ENCODE results near the gene DPH6. TPM values are rescaled to one million over a fixed set of nuclear protein-coding genes. Genes with fewer than 3 reads are reported as not detected.
"Not testable (repeated sequence)": the region's sequence is repeated elsewhere in the genome, so short reads cannot be mapped to it uniquely, and the experiment has no call there.

The DPH6 gene
- polyA plus RNA-seq, 10 donors, result 12.7 to 18.8 (median 15.9) TPM

DNA sequence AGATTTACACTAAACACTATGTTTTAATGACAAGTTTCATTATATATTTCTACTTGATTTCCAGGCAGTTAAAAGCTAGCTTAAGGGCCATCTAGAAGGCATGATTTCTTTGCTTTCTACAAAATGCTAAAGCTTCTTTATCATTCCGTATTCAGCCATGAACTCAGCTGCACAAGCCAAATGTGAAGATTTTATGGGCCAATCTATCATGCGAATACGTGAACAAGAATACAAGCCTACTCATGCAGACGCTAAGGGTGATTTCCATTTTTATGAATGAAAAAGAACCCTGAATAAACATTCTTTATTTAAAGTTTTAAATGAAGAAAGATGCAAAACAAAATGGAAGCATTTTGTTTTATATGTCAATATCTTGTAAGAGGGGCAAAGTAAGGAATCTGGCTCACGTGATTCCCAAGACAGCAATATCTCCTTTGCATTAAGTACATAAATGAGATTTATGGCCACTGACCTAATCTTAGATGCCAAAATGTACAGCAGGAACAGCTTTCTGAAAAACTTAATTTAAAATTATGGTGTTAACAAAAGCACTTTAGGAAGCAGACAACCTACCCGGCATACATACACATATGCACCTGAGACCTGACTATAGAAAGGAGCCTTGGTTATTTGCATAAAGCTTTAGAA is 215.8 kb downstream of the DPH6 start:
- peak in 2 of 3 donors; percentile 10 to 59 for DNase-seq

GRCh38 chr15:35329521-35329961 is 216.4 kb downstream of the DPH6 start:
- peak; percentile 8 to 52 (median 30) for DNase-seq

DNA sequence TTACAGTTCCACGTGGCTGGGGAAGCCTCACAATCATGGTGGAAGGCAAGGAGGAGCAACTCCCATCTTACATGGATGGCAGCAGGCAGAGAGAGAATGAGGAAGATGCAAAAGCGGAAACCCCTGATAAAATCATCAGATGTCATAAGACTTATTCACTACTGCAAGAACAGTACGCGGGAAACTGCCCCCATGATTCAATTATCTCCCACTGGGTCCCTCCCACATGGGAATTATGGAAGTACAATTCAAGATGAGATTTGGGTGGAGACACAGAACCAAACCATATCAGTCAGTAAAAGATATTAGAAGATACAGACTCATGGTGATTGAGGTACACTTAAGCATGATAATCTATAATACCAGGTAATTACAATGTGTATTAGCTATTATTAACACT is 217.1 kb downstream of the DPH6 start:
- not testable (repeated sequence) for DNase-seq

DNA sequence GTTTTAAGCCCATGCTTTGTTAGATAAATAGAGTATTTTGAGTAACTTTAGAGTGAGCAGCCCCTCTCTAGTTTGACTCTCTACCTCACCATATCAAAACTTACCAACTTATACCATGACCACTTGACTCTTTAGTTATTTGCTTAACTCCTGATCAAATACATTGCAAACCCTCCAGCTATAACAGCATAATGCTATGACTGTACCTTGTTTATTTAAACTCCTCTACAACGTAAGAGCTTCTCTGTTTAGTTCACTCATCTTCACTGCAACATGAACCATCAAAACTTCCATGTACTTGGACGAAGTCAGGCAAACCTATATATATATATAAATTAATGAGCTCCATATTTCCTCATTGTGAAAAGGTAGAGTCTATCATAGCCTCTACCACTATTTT is 218.2 kb downstream of the DPH6 start:
- DNase-seq, result no peak

DNA sequence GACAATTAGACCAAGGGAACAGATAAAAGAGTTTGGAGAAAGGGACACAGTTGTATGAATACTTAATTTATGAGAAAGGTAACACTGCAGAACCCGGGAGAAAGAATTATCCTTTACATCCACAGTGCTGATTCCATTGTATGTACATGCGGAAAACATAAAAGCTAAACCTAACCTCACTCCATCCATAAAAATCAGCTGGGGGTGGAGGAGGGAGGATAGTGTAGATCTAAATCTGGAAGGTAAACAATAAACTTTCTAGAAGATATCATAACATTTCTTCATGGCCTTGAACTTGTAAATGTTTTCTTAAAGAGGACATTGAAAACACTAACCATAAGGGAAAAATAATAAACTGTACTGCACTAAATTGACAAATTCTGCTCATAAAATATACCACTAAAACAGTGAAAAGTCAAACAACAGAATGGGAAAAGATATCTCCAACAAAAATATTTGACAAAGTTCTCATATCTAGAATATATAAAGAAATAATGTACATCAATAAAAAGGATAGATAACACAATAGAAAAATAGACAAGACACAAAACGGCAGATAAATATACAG is 220.5 kb downstream of the DPH6 start:
- DNase-seq, result no peak

DNA sequence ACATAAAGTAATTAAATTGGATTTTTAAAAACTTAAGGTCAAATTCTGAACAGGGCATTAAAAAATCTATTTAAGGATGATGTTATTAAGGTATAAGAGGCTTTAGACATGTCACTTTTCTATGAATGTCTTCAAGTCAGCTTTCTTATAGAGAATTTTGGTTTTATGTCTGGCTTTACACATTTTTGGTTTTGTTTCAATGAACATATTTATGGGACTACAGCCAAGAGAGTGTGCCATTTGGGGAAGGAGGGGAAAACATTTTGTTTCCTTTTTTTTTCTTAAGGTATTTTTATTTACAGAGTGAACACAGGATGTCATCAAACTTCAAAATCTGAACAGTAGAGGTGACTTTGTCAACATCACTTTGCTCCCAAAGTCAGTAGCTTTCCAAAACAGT is 222.8 kb downstream of the DPH6 start:
- DNase-seq, result no peak

DNA sequence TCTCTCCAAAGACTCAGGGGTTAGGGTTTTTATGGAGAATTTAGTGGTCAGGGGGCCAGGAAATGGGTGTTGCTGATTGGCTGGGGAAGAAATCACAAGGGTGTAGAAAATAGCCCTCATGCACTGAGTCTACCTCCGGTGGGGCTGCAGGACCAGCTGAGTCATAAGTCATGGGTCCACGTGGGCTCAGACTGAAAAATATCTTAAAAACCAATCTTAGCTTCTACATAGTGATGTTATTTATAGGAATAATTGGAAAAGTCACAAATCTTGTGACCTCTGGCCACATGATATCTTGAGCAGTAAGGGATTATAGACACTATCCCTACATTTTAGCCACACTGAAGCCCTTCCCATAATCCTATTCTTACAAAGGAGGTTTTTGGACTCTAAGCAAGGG is 224.0 kb downstream of the DPH6 start:
- DNase-seq, result no peak

- DNase-seq, result no peak
Measured at GRCh38 chr15:35320911-35321310, 225.1 kb downstream of the DPH6 start.

All from muscle of back (tissue), 11 donors.